NCI-H526 (cell line): ENCODE results near the gene ARL6IP5.
A peak's percentile ranks its signal among the peaks of the same experiment; 100 is the strongest.

ENCODE experiments used
- DNase-seq, 2 experiments: peaks; one replicate each; lab custom pipeline; 2025; lab: John Stamatoyannopoulos, UW

Gene ARL6IP5, protein sequence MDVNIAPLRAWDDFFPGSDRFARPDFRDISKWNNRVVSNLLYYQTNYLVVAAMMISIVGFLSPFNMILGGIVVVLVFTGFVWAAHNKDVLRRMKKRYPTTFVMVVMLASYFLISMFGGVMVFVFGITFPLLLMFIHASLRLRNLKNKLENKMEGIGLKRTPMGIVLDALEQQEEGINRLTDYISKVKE

GRCh38 chr3:69084326-69085167 lies at the start of gene ARL6IP5:
Gene ARL6IP5, plus strand, starts transcription at chr3:69084937. Its CDS starts 111 bp downstream, at chr3:69085048.
- DNase-seq = peak; percentile 87 to 90

- DNase-seq = no peak
Measured at GRCh38 chr3:69044608-69045007, 40.1 kb upstream of the ARL6IP5 start.

- no peak for DNase-seq
Measured at GRCh38 chr3:69048990-69049389, 35.7 kb upstream of the ARL6IP5 start.

GRCh38 chr3:69051756-69052471 lies 32.8 kb upstream of the ARL6IP5 start, which contains the start of gene TMF1:
Gene TMF1, minus strand, starts transcription at chr3:69052333. Its CDS starts 247 bp downstream, at chr3:69052086.
- no peak for DNase-seq

DNA sequence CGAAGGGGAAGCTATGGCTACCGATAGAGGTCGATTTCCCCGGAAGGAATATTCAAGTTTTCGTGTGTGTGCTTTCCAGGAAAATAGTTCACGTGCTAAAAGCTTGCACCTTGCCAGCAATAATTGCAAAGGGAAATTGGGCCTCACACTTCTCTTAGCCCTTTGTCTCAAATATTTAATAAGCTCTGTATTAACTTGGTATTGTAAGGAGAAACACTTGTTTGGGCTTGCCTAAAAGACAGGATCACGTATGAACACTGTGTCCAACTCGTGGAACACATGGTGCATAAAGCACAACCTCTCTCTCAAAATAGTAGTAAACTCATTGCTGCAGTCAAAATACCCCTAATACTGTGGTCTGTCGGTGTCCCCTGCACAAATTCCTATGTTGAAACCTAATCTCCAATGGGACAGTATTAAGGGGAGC lies 32.3 kb upstream of the ARL6IP5 start:
- no peak for DNase-seq

GRCh38 chr3:69058180-69058946 lies 26.4 kb upstream of the ARL6IP5 start:
- DNase-seq = no peak

DNA sequence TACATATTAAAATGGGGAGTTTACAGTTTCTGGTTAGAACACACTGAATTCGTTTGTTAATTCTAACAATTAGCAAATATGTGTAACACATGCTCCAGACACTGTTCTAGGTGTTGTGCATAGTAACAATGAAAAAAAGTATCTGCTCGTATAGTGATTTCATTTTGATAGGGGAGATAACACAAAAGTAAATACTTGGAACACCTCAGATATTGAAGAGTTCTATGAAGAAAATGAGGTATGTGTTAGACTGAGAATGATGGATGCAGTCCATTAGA lies 25.9 kb upstream of the ARL6IP5 start:
- DNase-seq = no peak

GRCh38 chr3:69059688-69060087 lies 25.0 kb upstream of the ARL6IP5 start:
- no peak for DNase-seq

DNA sequence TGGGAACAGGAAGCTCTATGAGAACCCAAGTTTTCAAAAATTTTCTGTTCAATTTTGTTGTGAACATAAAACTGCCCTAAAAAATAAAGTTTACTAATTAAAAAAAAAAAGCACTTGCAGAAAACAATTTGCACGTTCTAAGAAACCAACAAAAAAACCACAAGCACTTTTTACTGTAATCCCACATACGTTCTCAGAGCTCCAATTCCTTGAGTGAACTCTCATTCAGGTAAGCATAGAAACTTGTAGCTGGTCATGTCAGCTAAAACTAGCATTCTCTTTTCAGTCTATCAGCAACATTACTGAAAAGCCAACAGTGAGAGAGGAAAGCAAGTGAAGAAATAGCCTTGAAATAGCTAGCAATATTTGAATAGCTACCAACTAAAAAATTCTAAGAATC lies 21.1 kb upstream of the ARL6IP5 start:
- DNase-seq = no peak

DNA sequence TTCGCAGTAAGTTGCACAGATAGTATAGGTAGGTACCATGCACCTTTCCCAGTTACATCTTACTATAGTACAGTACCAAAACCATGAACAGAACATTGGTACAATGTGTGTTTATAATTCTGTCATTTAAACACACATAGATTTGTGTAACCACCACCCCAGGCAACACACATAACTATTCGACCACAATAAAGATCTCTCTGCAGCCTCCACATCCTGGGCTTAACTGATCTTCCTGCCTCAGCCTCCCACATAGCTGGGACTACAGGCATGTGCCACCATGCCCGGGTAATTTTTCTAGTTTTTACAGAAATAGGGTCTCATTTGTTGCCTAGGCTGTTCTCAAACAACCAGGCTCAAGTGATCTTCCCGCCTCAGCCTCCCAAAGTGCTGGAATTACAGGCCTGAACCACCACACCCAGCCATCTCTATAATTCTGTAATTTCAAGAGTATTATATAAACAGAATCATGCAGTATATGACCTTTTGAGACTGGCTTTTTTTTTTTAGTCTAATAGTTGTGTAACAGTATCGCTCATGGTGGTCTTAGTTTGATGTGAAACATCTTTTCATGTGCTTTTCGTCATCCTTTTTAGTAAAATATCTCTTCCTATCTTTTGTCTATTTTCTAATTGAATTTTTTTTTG lies 19.3 kb upstream of the ARL6IP5 start:
- no peak for DNase-seq

- DNase-seq = no peak
Measured at GRCh38 chr3:69066121-69066520, 18.6 kb upstream of the ARL6IP5 start.

DNA sequence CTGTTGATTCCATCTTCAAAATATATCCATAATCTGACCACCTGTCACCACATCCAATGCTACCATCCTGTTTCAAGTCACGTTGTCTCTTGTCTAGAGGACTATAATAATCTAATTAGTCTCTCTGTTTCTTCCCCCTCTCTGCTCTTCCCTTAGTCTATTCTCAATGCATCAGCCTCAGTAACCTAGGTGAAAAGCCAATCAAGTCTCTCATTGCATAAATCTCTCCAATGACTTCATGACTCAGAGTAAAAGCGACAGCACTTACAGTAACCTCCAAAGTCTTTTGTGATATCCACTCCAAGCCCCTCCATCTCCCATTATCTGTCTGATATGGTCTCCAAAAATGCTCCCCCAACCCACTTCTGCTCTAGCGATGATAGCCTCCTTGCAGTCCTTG lies 11.8 kb upstream of the ARL6IP5 start:
- no peak for DNase-seq

GRCh38 chr3:69079269-69080159 lies 5.2 kb upstream of the ARL6IP5 start:
- peak in 1 of 2 experiments; percentile 29 for DNase-seq

DNA sequence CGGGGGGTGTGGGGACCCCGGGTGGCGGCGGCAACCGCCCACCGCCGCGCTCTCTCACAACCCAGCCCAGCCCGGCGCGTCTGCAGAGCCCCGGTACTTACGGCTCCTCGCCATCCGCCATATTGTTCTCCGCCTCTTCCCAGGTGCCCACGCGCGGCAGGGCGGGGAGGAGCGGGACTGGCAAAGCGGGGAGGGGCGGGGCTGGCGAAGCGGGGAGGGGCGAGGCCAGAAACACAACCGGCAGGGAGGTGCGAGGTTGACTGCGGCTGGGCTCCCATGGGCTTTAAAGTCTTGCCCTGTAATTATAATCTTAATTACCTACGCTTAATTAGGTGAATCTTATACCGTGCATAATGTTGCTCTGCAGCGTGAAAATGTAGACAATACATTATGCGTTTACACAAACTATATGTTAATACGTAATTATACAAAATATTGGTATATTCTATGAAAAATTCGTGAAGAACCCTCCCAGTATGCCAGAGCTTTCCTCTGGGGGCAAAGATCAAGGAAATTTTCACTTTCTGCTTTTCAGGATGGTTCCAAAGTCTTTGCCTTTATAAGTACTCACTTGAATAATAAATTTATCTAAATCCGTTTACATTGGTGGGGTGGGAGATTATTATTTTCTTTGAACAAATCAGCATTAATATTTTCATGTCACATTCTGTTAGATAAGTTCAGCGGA lies 4.4 kb upstream of the ARL6IP5 start, which contains the start of gene UBA3:
Gene UBA3 (minus strand): TSS at position 133 of the 688 bp plus-strand sequence. CDS start 12 bp downstream, at position 121.
- DNase-seq = peak; percentile 46 to 92

DNA sequence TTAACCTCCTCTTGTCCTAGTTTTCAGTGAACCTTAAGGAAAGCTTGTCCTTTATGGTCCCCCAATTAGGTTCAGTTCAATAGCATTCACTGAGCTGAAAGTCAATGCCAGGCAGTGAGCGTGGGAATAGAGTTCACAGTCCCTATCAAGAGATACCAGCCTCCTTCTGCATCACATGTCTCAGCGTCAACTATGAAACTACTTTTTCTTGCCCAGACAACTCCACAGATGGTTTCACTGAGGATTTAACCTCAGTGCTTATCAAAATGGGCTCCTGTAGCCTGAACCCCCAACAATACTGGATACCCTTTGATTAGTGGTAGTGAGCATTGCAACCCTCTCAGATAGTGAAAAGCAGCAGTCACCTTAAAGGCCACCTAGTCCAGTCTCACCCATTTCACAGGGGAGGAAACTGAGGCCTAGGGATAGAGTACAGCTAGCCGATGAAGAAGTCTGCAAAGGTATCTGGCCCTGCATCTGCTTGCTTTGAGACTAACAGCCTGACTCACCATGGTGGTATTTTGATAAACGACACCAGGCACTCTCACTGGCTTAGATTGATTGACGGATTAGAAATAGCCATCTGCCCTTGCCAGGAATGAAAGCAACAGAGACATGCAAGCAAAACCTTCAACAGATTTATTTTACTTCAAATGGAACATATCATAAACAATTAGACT lies 3.0 kb upstream of the ARL6IP5 start:
- no peak for DNase-seq

- no peak for DNase-seq
Measured at GRCh38 chr3:69082361-69082760, 2.4 kb upstream of the ARL6IP5 start.

DNA sequence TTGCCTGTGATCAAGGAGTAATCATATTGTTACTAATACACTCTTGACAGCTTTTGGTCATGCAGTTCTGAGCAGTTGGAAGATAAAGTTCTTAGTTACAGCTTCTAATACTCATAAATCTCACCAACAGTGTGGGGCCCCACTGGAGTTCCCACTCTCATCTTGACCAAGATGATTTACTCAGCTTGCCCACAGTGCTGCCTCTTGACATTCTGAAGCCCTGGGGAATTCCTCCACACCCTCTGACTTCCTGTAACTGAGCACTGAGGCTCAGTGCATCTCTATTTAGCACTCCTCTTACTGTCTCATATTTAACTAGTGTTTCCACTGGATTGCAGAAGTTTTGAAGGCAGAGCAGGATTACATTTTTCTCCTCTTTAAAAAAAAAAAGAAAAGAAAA lies 1.9 kb upstream of the ARL6IP5 start:
- DNase-seq = no peak

DNA sequence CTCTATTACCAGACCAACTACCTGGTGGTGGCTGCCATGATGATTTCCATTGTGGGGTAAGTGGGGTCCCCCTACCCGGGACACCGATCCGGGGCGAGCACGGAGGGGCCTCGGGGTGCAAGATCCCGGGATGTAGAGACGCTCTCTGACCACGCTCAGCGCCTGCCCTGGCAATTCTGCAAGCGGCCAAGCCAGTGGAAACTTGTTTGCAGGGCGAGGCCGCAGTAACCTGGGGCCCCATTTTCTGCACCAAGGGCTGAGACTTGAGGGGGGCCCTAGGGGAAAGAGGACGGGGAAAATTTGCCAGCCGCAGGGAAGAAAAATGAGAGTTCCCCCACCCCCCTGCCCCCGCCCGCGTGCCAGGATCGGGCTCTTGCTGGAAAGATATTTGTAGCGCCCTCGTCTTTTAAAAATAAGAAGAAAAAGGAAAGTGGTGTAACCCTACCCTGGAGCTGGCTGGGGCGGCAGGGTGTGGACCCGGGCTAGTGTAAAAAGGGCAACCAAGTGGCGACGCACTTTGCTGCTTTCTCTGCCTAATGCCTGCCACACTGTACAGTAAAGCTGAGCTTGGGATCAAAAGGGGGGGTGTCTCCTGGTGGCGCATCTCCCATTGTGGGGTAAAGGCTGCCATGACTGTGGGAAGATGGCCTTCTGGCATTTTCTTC lies 563 bp downstream of the ARL6IP5 start:
- DNase-seq = peak in 1 of 2 experiments; percentile 28
